ENCODE data around the gene NR6A1.

NR6A1 gene

GRCh38 chr9:124507880-124508423 is 263.2 kb downstream of the NR6A1 start:
- no peak for TF ChIP-seq CTCF (conservative IDR thresholded peaks at IDR 0.05; ENCODE audit: low read length)
- DNase-seq (ENCODE audit: low read depth), result no peak
- H3K4me3 ChIP-seq (ENCODE audit: low read length), result no peak overlapping the region

- TF ChIP-seq CTCF (conservative IDR thresholded peaks at IDR 0.05; ENCODE audit: low read length), result no peak
Measured at GRCh38 chr9:124506931-124507879, 263.9 kb downstream of the NR6A1 start, which contains the start of gene NR5A1. Gene NR5A1, minus strand, starts transcription at chr9:124507399. Its CDS starts 4,004 bp downstream, at chr9:124503395.

GRCh38 chr9:124506433-124506832 is 264.7 kb downstream of the NR6A1 start:
- H3K4me3 ChIP-seq (ENCODE audit: low read length), result no peak overlapping the region
- no peak for DNase-seq (ENCODE audit: low read depth)
- TF ChIP-seq CTCF (conservative IDR thresholded peaks at IDR 0.05; ENCODE audit: low read length), result no peak

More at GRCh38 chr9:124506931-124507879, 263.9 kb downstream of the NR6A1 start, which contains the start of gene NR5A1:
- no peak within 1 kb of the TSS for H3K4me3 ChIP-seq (ENCODE audit: low read length)
- DNase-seq (ENCODE audit: low read depth), result no peak

- no peak for TF ChIP-seq CTCF (conservative IDR thresholded peaks at IDR 0.05; ENCODE audit: low read length)
- DNase-seq (ENCODE audit: low read depth), result no peak
- no peak overlapping the region for H3K4me3 ChIP-seq (ENCODE audit: low read length)
Measured at GRCh38 chr9:124505901-124506346, 265.2 kb downstream of the NR6A1 start.

- DNase-seq (ENCODE audit: low read depth), result no peak
- H3K4me3 ChIP-seq (ENCODE audit: low read length), result no peak overlapping the region
- no peak for TF ChIP-seq CTCF (conservative IDR thresholded peaks at IDR 0.05; ENCODE audit: low read length)
Measured at GRCh38 chr9:124505006-124505900, 265.9 kb downstream of the NR6A1 start.

GRCh38 chr9:124504530-124505005 is 266.5 kb downstream of the NR6A1 start:
- no peak for DNase-seq (ENCODE audit: low read depth)
- H3K4me3 ChIP-seq (ENCODE audit: low read length), result no peak overlapping the region
- TF ChIP-seq CTCF (conservative IDR thresholded peaks at IDR 0.05; ENCODE audit: low read length), result no peak

Data from AG10803 (cell line).